Measurements from ENCODE around the gene NUP188. TPM values are rescaled to one million over a fixed set of nuclear protein-coding genes. Genes with fewer than 3 reads are reported as not detected.

NUP188 gene
- total RNA-seq, 2 donors from 2014 or later, result 110 to 123 TPM

DNA sequence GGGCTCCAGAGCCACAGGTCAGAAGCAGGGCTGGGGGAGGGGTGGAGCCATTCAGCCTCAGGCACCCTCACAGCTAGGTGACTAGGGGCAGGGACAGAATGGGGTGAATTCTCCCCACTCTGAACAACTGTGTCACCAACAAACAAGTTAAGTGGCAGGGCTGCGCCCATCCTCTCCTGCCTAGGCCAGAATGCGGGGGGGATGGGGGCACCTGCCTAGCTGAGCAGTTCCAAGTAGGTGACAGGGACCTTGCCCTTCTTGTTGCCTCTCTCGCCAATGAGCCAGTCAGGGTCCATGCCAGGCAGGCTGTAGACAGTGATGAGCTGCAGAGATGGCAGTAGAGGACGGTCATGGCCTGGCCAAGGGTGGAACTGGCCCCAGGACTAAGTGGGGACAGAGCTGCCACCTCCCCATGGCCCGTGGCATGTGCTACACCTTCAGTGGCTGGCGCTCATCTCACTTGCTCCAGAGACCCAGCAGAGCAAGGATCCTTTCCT, 61.0 kb downstream of the NUP188 start:
- ATAC-seq (no peak), DNase-seq (ENCODE audit: low spot score in 2 of 2) (no peak)
- H3K27ac Mint-ChIP-seq, result peak overlapping the region in 1 of 2 donors; percentile 27
- H3K36me3 Mint-ChIP-seq, result peaks cover 0 to 6% of the 10 kb centered on the region in 2 donors
- no peaks in the 10 kb centered on the region for H3K9me3 Mint-ChIP-seq

DNA sequence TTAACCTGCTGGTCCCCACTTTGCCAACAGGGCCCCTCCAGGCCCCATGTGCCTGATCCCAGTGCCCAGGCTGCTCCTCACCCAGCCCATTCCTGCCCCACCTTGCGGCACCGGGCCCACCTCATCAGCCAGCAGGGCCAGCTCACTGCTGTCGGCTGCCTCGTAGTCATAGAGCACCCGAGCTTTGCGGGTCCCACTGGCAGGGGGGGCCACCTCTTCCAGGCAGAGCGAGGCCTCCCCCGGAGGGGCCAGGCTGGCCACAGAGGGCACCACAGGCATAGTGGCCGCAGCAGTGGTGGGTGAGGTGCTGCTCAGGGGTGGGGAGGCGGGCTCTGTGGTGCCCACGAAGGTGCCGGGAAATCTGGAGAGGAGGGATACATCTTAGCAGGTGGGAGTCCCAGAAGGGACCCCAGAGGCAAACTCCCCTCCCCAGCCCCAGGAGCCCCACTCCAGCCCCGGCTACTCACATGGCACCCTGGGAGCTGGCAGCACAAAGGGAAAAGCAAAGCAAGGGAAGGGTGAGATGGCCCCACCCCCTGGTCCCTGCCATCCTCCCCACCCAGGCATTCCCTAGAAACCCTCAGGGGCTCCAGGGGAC, 61.6 kb downstream of the NUP188 start:
- ATAC-seq (no peak), DNase-seq (ENCODE audit: low spot score in 2 of 2) (no peak)
- H3K9me3 Mint-ChIP-seq, result no peaks in the 10 kb centered on the region
- H3K36me3 Mint-ChIP-seq, result peaks cover 0 to 6% of the 10 kb centered on the region in 2 donors
- peak overlapping the region in 1 of 2 donors; percentile 27 for H3K27ac Mint-ChIP-seq

DNA sequence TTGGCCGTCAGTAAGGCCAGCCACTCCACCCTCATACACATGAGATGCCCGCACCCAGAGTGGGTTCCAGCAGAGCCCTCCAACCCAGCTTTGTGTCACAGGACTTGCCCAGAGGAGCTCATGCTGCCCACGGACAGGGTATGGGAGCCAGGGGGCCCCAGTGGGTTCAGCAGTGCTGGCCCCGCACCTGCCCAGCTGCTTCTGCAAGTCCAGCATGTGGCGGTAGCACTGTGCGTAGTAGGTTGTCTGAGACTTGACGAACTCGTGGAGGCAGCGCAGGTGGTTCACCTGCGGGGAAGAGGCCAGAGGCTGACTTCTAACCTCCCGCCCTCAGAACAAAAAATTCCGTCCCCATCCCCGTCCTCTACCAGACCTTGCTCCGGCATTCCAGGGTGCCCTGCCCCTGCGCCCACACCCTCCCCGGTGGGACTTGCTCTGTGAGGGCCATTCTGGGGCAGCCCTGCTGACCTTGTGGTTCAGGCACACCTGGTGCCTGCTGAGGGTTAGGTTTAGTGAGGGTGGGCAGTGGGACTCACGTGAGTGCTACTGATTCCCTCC, 62.2 kb downstream of the NUP188 start:
- peaks cover 0 to 11% of the 10 kb centered on the region in 2 donors for H3K36me3 Mint-ChIP-seq
- ATAC-seq (no peak), DNase-seq (ENCODE audit: low spot score in 2 of 2) (no peak)
- peak overlapping the region in 1 of 2 donors; percentile 27 for H3K27ac Mint-ChIP-seq
- H3K9me3 Mint-ChIP-seq, result no peaks in the 10 kb centered on the region

DNA sequence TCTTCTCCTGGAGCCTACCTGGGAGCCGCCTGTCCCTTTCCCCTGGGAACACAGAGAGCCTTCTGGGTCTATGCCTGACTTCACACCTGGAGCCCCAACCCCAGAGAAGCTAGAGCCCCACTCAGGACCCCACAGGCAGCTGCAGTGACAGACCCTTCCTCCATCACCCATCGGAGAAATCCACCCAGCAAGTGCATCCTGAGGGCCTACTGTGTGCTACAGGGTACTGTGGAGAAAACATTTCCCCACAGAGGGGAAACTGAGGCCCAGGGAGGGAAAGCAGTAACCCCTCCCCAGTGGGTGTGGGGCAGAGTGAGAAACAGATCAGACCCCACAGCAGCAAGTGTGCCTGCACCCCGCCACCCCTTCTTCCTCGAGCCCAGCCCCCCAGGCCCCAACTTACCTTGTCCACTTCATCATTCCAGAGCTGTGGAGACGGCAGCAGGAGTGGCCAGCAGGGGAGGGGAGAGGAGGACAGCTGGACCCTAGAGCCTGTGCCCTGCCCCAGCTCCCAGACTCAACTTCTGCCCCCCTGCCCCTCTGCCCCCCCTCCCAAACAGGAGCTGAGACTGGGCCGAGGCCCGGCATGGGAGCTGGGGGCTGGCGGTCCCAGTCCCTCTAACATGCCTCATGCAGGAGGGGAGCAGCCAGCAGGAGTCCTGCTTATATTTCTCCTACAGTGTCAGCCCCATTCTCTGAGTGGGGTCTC, 62.9 kb downstream of the NUP188 start:
- Mint-ChIP-seq H3K36me3 (peaks cover 0 to 9% of the 10 kb centered on the region in 2 donors), H3K9me3 (no peaks in the 10 kb centered on the region), H3K27ac (peak overlapping the region in 1 of 2 donors; percentile 5)
- ATAC-seq (no peak), DNase-seq (ENCODE audit: low spot score in 2 of 2) (no peak)

DNA sequence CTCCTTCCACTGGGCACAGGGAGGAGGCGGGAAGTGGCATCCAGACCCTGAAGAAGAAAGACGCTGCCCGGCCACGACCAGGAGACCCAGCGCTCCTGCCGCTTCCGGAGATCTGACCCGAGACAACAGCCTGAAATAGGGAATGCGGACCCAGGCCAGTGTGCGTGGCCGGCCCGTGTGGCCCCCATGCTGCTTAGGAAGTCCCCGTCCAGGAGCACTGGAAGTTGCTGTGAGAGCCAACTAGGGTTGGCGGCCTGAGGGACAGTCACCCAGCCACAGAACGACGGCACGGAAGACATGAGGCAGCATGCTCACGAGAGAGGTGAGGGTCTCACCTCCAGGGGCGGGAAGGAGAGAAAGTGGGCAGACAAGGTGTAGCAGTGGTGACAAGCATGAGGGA, 63.7 kb downstream of the NUP188 start:
- DNase-seq (ENCODE audit: low spot score in 2 of 2), result no peak
- ATAC-seq, result no peak
- Mint-ChIP-seq H3K9me3 (no peaks in the 10 kb centered on the region), H3K27ac (peak overlapping the region in 1 of 2 donors; percentile 5), H3K36me3 (peaks cover 0 to 5% of the 10 kb centered on the region in 2 donors)

DNA sequence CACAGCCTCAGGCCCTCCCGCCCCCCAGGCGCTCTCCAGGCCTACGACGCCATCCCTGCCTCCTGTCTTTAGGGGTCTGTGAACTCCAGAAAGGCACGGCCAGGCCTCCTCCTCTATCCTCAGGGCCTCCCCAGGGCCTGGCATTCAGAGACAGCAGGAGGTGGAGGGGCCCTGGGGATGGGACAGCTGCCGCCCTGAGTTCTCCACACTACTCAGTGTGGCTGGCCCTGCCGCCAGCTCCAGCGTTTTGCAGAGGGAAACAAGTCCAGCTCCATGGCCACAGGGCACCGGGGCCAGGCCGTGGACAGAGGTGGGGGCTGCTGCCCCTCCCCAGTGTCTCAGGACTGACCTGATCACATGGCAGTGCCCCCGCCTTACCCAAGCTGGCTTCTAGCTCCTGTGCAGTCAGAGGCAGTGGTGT, 64.3 kb downstream of the NUP188 start:
- peak overlapping the region in 1 of 2 donors; percentile 5 for H3K27ac Mint-ChIP-seq
- H3K9me3 Mint-ChIP-seq, result no peaks in the 10 kb centered on the region
- peaks cover 0 to 5% of the 10 kb centered on the region in 2 donors for H3K36me3 Mint-ChIP-seq
- DNase-seq (ENCODE audit: low spot score in 2 of 2) (no peak), ATAC-seq (no peak)

DNA sequence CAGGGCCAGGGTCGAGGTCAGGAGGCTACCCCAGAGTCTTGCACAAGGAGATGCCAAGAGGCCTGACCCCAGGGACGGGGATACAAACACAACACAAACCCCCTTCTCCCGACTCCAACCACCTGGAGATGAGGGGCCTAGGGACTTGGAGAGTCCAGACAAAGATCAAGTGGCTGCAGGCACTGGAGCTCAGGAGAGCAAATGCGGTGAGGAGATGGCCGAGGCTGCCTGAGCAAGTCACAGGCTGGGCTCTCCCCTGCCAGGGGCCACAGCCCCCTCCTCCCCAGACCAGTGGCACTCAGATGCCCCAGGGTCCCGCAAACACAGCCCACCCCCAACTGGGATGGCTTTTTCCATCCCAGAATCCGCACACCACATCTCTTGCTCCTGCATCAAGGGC, 64.8 kb downstream of the NUP188 start:
- peak overlapping the region; percentile 5 to 65 for H3K27ac Mint-ChIP-seq
- peaks cover 0 to 5% of the 10 kb centered on the region in 2 donors for H3K36me3 Mint-ChIP-seq
- DNase-seq (ENCODE audit: low spot score in 2 of 2) (no peak), ATAC-seq (no peak)
- no peaks in the 10 kb centered on the region for H3K9me3 Mint-ChIP-seq

DNA sequence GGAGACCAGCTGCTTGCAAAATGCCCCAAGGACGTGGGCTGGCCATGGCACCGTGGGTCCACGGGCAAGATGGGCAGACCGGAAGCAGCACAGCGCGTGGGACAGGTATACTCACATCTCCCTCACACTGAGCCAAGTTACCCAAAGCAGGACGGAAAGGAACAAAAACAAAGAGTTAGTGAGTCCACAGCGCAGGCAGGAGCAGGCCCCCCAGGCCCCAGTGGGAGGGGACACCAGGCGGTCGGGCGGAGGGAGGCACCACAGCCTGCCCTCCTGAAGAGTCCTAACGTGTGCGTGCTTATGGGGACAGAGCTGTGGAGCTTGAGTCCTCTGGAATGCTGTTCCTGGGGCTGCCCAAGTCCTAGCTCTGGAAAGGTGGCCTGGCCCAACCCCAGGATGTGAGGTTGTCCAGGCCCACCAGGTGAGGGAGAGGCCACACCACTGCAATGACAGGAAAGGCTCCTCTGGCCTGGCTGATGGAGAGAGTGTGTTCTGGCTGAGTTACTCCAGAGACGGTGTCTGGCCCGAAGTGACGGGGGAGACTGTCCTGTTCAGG, 65.5 kb downstream of the NUP188 start:
- no peak for DNase-seq (ENCODE audit: low spot score in 2 of 2)
- H3K27ac Mint-ChIP-seq, result peak overlapping the region; percentile 62 to 65
- H3K36me3 Mint-ChIP-seq, result peaks cover 0 to 5% of the 10 kb centered on the region in 2 donors
- no peak for ATAC-seq
- H3K9me3 Mint-ChIP-seq, result no peaks in the 10 kb centered on the region

DNA sequence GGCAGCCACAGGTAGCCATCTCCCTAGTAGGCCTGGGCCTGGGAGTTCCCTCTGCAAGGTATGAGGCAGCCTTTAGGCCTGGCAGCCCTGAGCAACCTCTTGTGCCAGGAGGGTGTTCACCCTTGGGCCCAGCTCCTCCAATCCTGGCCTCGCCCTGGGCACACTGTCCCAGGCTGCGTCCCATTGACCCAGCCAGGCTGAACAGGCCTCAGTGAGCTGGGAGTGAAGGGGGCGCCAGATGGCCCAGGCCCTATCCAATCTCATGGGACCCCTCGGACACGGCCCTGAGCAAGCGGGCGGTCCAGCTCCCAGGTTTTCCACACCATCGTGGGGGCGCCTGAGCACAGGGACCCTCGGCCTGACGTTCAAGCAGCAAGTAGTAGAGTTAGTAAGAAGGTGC, 66.2 kb downstream of the NUP188 start:
- ATAC-seq (peak in 1 of 2 donors; percentile 9), DNase-seq (ENCODE audit: low spot score in 2 of 2) (no peak)
- Mint-ChIP-seq H3K27ac (peak overlapping the region in 1 of 2 donors; percentile 62), H3K9me3 (no peaks in the 10 kb centered on the region), H3K36me3 (peaks cover 0 to 5% of the 10 kb centered on the region in 2 donors)

DNA sequence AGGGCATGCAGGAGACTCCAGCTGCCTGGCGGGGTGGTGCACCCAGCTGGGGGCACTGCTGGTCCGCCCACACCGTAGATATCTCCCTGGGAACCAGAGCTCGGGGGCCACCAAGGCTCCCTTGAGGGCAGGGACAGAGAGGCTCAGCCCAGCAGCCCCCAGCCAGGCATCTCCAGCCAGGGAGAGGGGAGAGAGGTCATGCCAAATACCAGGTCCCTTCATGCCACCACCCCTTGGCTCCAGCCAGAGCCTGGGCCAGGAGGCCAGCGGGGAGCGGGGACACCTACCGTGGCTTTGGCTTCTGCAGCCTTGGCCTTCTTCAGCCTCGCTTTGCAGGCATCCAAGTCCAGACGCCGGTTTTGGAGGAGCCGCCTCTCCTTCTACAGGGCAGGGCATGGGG, 66.6 kb downstream of the NUP188 start:
- no peaks in the 10 kb centered on the region for H3K9me3 Mint-ChIP-seq
- H3K27ac Mint-ChIP-seq, result peak overlapping the region in 1 of 2 donors; percentile 62
- ATAC-seq, result no peak
- DNase-seq (ENCODE audit: low spot score in 2 of 2), result no peak
- peaks cover 0 to 5% of the 10 kb centered on the region in 2 donors for H3K36me3 Mint-ChIP-seq

DNA sequence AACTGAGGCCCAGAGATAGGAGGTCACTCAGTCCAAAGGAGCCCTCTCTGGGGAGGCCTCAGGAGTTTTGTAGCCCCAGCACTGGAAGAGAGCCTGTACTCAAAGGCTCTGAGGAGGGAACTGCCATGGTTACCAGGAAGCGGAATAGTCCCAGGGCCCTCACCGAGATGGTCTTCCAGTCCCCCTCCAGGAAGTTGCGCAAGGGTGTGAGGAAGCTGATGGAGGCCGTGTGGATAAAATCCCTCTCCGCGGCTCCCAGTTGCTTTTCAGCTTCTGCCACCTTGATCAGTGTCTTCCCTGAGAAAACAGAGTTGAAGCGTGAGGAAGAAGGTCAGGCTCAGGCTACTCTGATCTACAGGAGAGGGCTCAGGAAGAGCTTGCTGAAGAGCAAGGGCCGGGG, 67.1 kb downstream of the NUP188 start:
- ATAC-seq, result no peak
- Mint-ChIP-seq H3K27ac (peak overlapping the region in 1 of 2 donors; percentile 62), H3K36me3 (peaks cover 0 to 5% of the 10 kb centered on the region in 2 donors), H3K9me3 (no peaks in the 10 kb centered on the region)
- DNase-seq (ENCODE audit: low spot score in 2 of 2), result no peak

DNA sequence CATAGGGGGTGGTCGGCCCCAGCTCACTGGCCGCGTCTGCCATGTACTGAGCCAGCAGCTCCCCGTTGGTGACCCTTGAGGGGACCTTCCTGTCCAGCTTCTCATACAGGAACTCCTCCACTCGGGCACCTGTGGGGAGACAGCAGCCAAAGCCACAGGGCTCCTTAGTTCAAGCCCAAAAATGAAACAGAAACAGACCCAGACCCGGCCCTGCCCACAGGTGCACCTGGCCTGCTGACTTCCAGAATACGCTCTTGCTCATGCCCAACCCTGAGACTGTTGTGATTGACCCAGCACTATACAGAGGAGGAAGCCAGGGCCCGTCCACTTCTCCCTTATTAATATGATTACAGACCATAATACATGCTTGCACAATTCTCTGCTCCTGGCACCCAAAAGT, 73.6 kb downstream of the NUP188 start:
- no peaks in the 10 kb centered on the region for H3K36me3 Mint-ChIP-seq
- DNase-seq (ENCODE audit: low spot score in 2 of 2), result no peak
- no peaks in the 10 kb centered on the region for H3K9me3 Mint-ChIP-seq
- H3K27ac Mint-ChIP-seq, result peak overlapping the region in 1 of 2 donors; percentile 79
- no peak for ATAC-seq

DNA sequence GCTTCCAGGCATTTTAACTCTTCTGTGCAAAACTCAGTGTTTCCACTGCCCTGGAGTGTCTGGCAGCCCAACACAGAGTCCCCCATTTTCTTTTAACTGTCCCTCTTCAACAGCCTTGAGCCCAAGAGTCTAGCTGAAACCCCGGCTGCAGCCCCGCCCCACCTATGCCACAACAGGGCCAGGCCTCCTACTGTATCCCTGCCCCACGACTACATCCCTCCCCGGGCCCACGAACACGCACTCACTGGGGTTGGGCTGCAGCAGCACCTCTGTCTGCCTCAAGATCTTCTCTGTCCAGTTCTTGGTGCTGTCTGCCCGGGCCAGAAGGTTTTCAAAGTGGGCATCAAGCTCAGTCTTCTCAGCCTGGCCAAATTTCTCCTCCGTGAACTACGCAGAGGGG, 74.5 kb downstream of the NUP188 start:
- DNase-seq (ENCODE audit: low spot score in 2 of 2), result no peak
- H3K27ac Mint-ChIP-seq, result peak overlapping the region; percentile 22 to 70
- H3K9me3 Mint-ChIP-seq, result no peaks in the 10 kb centered on the region
- H3K36me3 Mint-ChIP-seq, result no peaks in the 10 kb centered on the region
- no peak for ATAC-seq

DNA sequence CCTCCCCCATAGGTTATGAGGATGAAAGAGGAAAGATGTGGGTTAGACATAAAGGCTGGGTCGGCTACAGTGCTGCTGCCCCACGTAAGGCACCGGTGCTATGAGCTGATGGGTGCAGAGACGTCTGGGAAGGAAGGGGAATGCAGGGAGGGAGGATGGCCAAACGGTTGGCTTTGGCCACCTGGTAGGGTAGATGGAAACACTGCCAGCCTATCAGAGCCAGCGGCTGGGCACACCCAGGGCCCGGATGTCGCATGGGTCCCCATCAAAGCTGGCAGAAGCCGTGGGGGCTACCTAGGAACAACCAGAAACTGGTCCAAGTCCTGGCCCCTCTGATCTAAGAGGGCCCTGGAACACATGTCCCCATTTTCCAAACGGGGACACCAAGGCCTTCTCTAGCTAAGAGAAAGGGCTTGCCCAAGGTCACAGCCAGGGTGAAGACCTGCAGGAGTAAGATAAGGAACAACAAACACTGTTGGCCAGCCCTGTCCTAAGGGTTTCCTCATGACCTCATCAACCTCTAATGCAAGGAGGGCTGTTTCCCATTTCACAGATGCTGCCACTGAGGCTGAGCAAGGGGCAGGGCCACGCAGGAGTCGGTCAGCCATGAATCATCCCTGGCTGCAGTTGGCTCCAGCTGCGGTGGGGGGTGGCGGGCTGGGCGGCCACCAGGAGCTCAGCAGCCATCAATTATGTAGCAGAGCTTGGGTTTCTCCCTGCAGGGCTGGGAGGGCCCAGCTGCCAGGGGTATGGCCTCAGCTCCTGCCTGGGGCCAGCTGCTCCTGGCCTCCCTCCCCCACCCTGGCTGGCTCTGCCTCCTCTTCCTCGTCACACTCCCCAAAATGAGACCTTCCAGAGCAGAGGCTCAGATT, 75.8 kb downstream of the NUP188 start:
- Mint-ChIP-seq H3K9me3 (no peaks in the 10 kb centered on the region), H3K36me3 (peaks cover 0 to 5% of the 10 kb centered on the region in 2 donors), H3K27ac (peak overlapping the region; percentile 22 to 59)
- ATAC-seq (no peak), DNase-seq (ENCODE audit: low spot score in 2 of 2) (no peak)

DNA sequence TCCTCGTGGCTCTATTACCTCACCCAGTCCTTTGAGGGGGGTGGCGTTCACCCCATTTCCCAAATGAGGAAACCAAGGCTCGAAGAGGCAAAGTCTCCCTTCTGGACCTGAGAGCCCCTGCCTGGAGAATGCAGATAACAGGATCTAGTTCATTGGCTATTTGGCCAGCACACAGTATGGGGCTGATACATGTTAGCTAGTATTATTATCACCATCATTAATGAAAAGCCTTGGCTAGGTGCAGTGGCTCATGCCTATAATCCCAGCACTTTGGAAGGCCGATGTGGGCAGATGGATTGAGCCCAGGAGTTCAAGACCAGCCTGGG, 76.4 kb downstream of the NUP188 start:
- DNase-seq (ENCODE audit: low spot score in 2 of 2) (no peak), ATAC-seq (no peak)
- peaks cover 0 to 5% of the 10 kb centered on the region in 2 donors for H3K36me3 Mint-ChIP-seq
- H3K9me3 Mint-ChIP-seq, result no peaks in the 10 kb centered on the region
- peak overlapping the region in 1 of 2 donors; percentile 36 for H3K27ac Mint-ChIP-seq

DNA sequence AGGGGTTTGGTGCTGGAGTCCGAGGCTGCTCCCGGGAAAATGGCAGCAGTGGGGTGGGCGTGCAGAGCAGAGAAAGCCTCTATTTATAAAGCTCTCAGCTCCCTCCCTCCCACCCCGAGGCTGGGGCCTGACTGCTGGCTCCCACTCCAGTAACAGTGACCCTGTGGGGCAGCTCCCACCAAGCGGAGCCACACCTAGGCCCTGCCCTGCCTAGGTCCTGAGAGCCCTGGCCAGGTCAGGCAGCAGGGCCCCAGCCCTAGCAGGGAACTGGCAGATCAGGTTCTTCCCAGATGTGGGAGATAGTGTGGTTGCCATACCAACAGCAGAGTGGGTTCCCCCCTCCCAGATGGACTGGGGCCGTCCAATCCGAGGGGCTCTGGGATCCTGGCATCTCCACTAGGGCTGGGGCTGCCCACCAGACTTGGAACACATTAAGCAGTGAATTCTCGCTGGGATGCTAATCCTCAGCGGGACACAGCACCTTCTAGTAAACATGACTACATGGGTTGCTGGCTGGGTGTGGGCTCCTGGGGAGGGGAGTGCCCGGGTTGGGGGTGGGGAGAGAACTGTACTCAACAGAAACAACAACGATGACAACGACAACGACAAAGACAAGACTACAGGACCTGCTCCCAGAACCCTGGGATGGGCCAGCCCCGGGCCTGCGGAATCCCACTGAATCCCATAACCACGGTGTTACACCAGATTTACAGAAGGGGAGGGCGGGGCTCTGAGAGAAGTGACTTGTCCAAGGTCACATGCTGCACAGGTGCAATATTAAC, 79.1 kb downstream of the NUP188 start:
- ATAC-seq, result no peak
- peaks cover 0 to 5% of the 10 kb centered on the region in 2 donors for H3K36me3 Mint-ChIP-seq
- H3K27ac Mint-ChIP-seq, result peak overlapping the region in 1 of 2 donors; percentile 79
- no peak for DNase-seq (ENCODE audit: low spot score in 2 of 2)
- H3K9me3 Mint-ChIP-seq, result no peaks in the 10 kb centered on the region
